ENCODE measurements around the gene SCEL.
"Not testable (repeated sequence)": the region's sequence is repeated elsewhere in the genome, so short reads cannot be mapped to it uniquely, and the experiment has no call there.

Gene SCEL

GRCh38 chr13:77535448-77535847 is at the start of gene SCEL:
SCEL (plus strand) TSS chr13:77535706; CDS start chr13:77555876, 20,170 bp downstream.
- DNase-seq (ENCODE audit: low read depth, low spot score) = no peak

GRCh38 chr13:77489566-77490337 is 45.8 kb upstream of the SCEL start:
- no peak for DNase-seq (ENCODE audit: low read depth, low spot score)

GRCh38 chr13:77492982-77493381 is 42.5 kb upstream of the SCEL start:
- no peak for DNase-seq (ENCODE audit: low read depth, low spot score)

GRCh38 chr13:77494226-77494625 is 41.3 kb upstream of the SCEL start:
- DNase-seq (ENCODE audit: low read depth, low spot score) = no peak

GRCh38 chr13:77497350-77497749 is 38.2 kb upstream of the SCEL start:
- no peak for DNase-seq (ENCODE audit: low read depth, low spot score)

- DNase-seq (ENCODE audit: low read depth, low spot score) = no peak
These were observed 37.7 kb upstream of the SCEL start for GRCh38 chr13:77497835-77498234.

- no peak for DNase-seq (ENCODE audit: low read depth, low spot score)
These were observed 33.3 kb upstream of the SCEL start for GRCh38 chr13:77502104-77502720.

GRCh38 chr13:77503398-77503797 is 32.1 kb upstream of the SCEL start:
- no peak for DNase-seq (ENCODE audit: low read depth, low spot score)

GRCh38 chr13:77506874-77507273 is 28.6 kb upstream of the SCEL start:
- no peak for DNase-seq (ENCODE audit: low read depth, low spot score)

GRCh38 chr13:77507931-77508776 is 27.4 kb upstream of the SCEL start:
- no peak for DNase-seq (ENCODE audit: low read depth, low spot score)

GRCh38 chr13:77508959-77509620 is 26.4 kb upstream of the SCEL start:
- DNase-seq (ENCODE audit: low read depth, low spot score) = no peak

- DNase-seq (ENCODE audit: low read depth, low spot score) = no peak
These were observed 25.4 kb upstream of the SCEL start for GRCh38 chr13:77510156-77510555.

GRCh38 chr13:77511552-77511951 is 24.0 kb upstream of the SCEL start:
- no peak for DNase-seq (ENCODE audit: low read depth, low spot score)

GRCh38 chr13:77513719-77514335 is 21.7 kb upstream of the SCEL start:
- DNase-seq (ENCODE audit: low read depth, low spot score) = no peak

- DNase-seq (ENCODE audit: low read depth, low spot score) = no peak
These were observed 21.2 kb upstream of the SCEL start for GRCh38 chr13:77514336-77514726.

GRCh38 chr13:77515785-77516184 is 19.7 kb upstream of the SCEL start:
- no peak for DNase-seq (ENCODE audit: low read depth, low spot score)

GRCh38 chr13:77516342-77516789 is 19.1 kb upstream of the SCEL start:
- DNase-seq (ENCODE audit: low read depth, low spot score) = no peak

- no peak for DNase-seq (ENCODE audit: low read depth, low spot score)
These were observed 17.2 kb upstream of the SCEL start for GRCh38 chr13:77518266-77518665.

GRCh38 chr13:77519396-77519795 is 16.1 kb upstream of the SCEL start:
- not testable (repeated sequence) for DNase-seq (ENCODE audit: low read depth, low spot score)

GRCh38 chr13:77519808-77520207 is 15.7 kb upstream of the SCEL start:
- no peak for DNase-seq (ENCODE audit: low read depth, low spot score)

GRCh38 chr13:77521194-77521593 is 14.3 kb upstream of the SCEL start:
- DNase-seq (ENCODE audit: low read depth, low spot score) = no peak

Data from ELF-1 (cell line).